Sigmoid colon (tissue), 7 donors: Measurements from ENCODE around the gene SLC12A8. TPM values are rescaled to one million over a fixed set of nuclear protein-coding genes. Genes with fewer than 3 reads are reported as not detected.

Experiments
- DNase-seq: peaks from one replicate; pipeline ENCODE4 v3.0.0-alpha.2; 2019
- H3K27ac ChIP-seq, 4 donors: fragments of 200-600 bp; sonication (generic); one replicate each; pipeline ENCODE4 v1.5.1; 2016 to 2019; ENCODE audit warnings: mild to moderate bottlenecking in 1 of 4
- H3K27me3 ChIP-seq, 3 donors: fragments of 200-600 bp; sonication (generic); one replicate each; pipeline ENCODE4 v1.5.1; 2019; ENCODE audit warnings: mild to moderate bottlenecking in 1 of 3
- H3K36me3 ChIP-seq, 4 donors: fragments of 200-600 bp; sonication (generic); one replicate each; pipeline ENCODE4 v1.5.1; 2016 to 2019
- H3K4me1 ChIP-seq, 4 donors: fragments of 200-600 bp; sonication (generic); one replicate each; pipeline ENCODE4 v1.5.1; 2017 to 2019
- H3K4me3 ChIP-seq, 4 donors: fragments of 200-600 bp; sonication (generic); one replicate each; pipeline ENCODE4 v1.5.1; 2017 to 2019; ENCODE audit warnings: mild to moderate bottlenecking in 2 of 4, moderate library complexity in 1 of 4
- H3K9me3 ChIP-seq, 4 donors: fragments of 200-600 bp in 3 of 4; sonication (generic) in 3 of 4; one replicate each; pipeline versions ENCODE4 v1.5.1 to v1.6.1; 2013 to 2019
- CTCF ChIP-seq, 4 experiments: fragments of 450-650 bp in 3 of 4; fragments of 200-600 bp in 1 of 4; IDR thresholded peaks; one replicate each; pipeline ENCODE4 v1.5.1; 2016 to 2019; ENCODE audit warnings: antibody characterized with exemption in 4 of 4, mild to moderate bottlenecking in 3 of 4, moderate library complexity in 2 of 4
- EP300 ChIP-seq, 4 donors: sonication (generic); formaldehyde crosslinking; IDR thresholded peaks; one replicate each; pipeline ENCODE4 v1.6.1; 2017; ENCODE audit warnings: antibody characterized with exemption in 4 of 4
- POLR2A ChIP-seq, 2 donors: fragments of 450-650 bp; IDR thresholded peaks; one replicate each; pipeline ENCODE4 v1.6.1; 2016; ENCODE audit warnings: antibody characterized with exemption in 2 of 2, mild to moderate bottlenecking in 2 of 2, moderate library complexity in 2 of 2
- POLR2AphosphoS5 ChIP-seq, 4 donors: sonication (generic); formaldehyde crosslinking; IDR thresholded peaks; one replicate each; pipeline ENCODE4 v1.6.1; 2017; ENCODE audit warnings: antibody characterized with exemption in 4 of 4
- WGBS, 2 donors: extraction: QIAGEN DNeasy Blood & Tissue Kit; methylation state at CpG; one replicate each; pipeline ENCODE4 v1.1.7; 2013; 5-methylcytosine and 5-hydroxymethylcytosine counted together
- intact Hi-C: fragments of 100-400 bp; cut with DNase I; formaldehyde crosslinking; loops from one replicate; pipeline ENCODE4 v1.15.1; 2023
- polyA plus RNA-seq, 3 donors: library from polyadenylated mRNA; stranded (reverse); fragments of 200-250 nt; gene quantifications; one replicate each; pipeline ENCODE4 v1.2.3, GENCODE V29; 2013
- total RNA-seq, 4 donors: library from RNA; depleted of rRNA; stranded (reverse); fragments of >200 nt; gene quantifications; one replicate each; pipeline ENCODE4 v1.1.0, GENCODE V29; 2016
- donor health status: healthy with polysubstance abuse.
- donor health status: Bipolar disorder and iron deficiency.
- donor health status: healthy.

SLC12A8 gene
- total and polyA plus RNA-seq, 7 donors = 0.33 to 6.3 (median 1.7) TPM; not detected in 3

GRCh38 chr3:125161607-125162219 is 50.8 kb downstream of the SLC12A8 start:
- intact Hi-C loops = loop anchor here (5.0 to 10.0 kb wide), 2 partner anchors 164 to 237 kb away; no protein-coding TSS in a partner anchor
- H3K4me3 ChIP-seq = no peak overlapping the region
- no peaks in the 10 kb centered on the region for H3K36me3 ChIP-seq
- no peak for DNase-seq
- TF ChIP-seq CTCF (IDR thresholded peaks at IDR 0.05) (no peak), POLR2A (IDR thresholded peaks at IDR 0.05) (no peak), EP300 (IDR thresholded peaks at IDR 0.05) (no peak), POLR2AphosphoS5 (IDR thresholded peaks at IDR 0.05) (no peak)
- peaks cover 0 to 10% (median 0%) of the 10 kb centered on the region in 4 donors for H3K4me1 ChIP-seq
- H3K9me3 ChIP-seq = no peaks in the 10 kb centered on the region
- H3K27ac ChIP-seq = peak overlapping the region in 1 of 4 donors; percentile 33
- no peaks in the 10 kb centered on the region for H3K27me3 ChIP-seq
- WGBS, 2 donors = 79 to 84% methylated on average over 12 of the region's 12 CpGs

GRCh38 chr3:125160606-125161371 is 51.8 kb downstream of the SLC12A8 start:
- H3K27me3 ChIP-seq = no peaks in the 10 kb centered on the region
- peak overlapping the region in 1 of 4 donors; percentile 33 for H3K27ac ChIP-seq
- DNase-seq = no peak
- no peak overlapping the region for H3K4me3 ChIP-seq
- TF ChIP-seq POLR2A (IDR thresholded peaks at IDR 0.05) = no peak
- TF ChIP-seq CTCF (IDR thresholded peaks at IDR 0.05) = no peak
- TF ChIP-seq POLR2AphosphoS5 (IDR thresholded peaks at IDR 0.05) = no peak
- H3K9me3 ChIP-seq = no peaks in the 10 kb centered on the region
- no peaks in the 10 kb centered on the region for H3K36me3 ChIP-seq
- peaks cover 0 to 10% (median 0%) of the 10 kb centered on the region in 4 donors for H3K4me1 ChIP-seq
- intact Hi-C loops = loop anchor here (5.0 to 10.0 kb wide), 2 partner anchors 163 to 236 kb away; no protein-coding TSS in a partner anchor
- WGBS, 2 donors = 85 to 88% methylated on average over 9 of the region's 9 CpGs

- no peak overlapping the region for H3K27ac ChIP-seq
- no peak for DNase-seq
- no peaks in the 10 kb centered on the region for H3K36me3 ChIP-seq
- no peaks in the 10 kb centered on the region for H3K27me3 ChIP-seq
- H3K9me3 ChIP-seq = no peaks in the 10 kb centered on the region
- H3K4me1 ChIP-seq = peaks cover 0 to 10% (median 0%) of the 10 kb centered on the region in 4 donors
- no peak for TF ChIP-seq EP300 (IDR thresholded peaks at IDR 0.05)
- TF ChIP-seq POLR2AphosphoS5 (IDR thresholded peaks at IDR 0.05) = no peak
- TF ChIP-seq POLR2A (IDR thresholded peaks at IDR 0.05) = no peak
- TF ChIP-seq CTCF (IDR thresholded peaks at IDR 0.05) = no peak
- H3K4me3 ChIP-seq = no peak overlapping the region
- WGBS, 2 donors = 74 to 92% methylated on average over 3 of the region's 3 CpGs
- intact Hi-C loops = no loop called here
Measured at GRCh38 chr3:125157183-125157582, 55.4 kb downstream of the SLC12A8 start.

- peak in 1 of 4 donors; percentile 16 for TF ChIP-seq POLR2AphosphoS5 (IDR thresholded peaks at IDR 0.05)
- no peak for TF ChIP-seq POLR2A (IDR thresholded peaks at IDR 0.05)
- no peak for TF ChIP-seq EP300 (IDR thresholded peaks at IDR 0.05)
- no peak for TF ChIP-seq CTCF (IDR thresholded peaks at IDR 0.05)
- H3K4me1 ChIP-seq = peaks cover 0 to 10% (median 0%) of the 10 kb centered on the region in 4 donors
- 80 to 83% methylated on average over 7 of the region's 7 CpGs for WGBS, 2 donors
Measured at GRCh38 chr3:125156456-125156855, 56.1 kb downstream of the SLC12A8 start.

More at GRCh38 chr3:125156456-125156855, 56.1 kb downstream of the SLC12A8 start:
- no peak overlapping the region for H3K4me3 ChIP-seq
- H3K9me3 ChIP-seq = no peaks in the 10 kb centered on the region
- H3K36me3 ChIP-seq = no peaks in the 10 kb centered on the region
- H3K27ac ChIP-seq = peak overlapping the region in 1 of 4 donors; percentile 31
- no peaks in the 10 kb centered on the region for H3K27me3 ChIP-seq
- intact Hi-C loops = no loop called here
- DNase-seq = no peak
